AG04450 (cell line): ENCODE data around the gene PTPRG. TPM values are rescaled to one million over a fixed set of nuclear protein-coding genes. Genes with fewer than 3 reads are reported as not detected.

Source experiments
- CTCF ChIA-PET: fragments of 300-600, 350-600 bp; formaldehyde crosslinking; extraction: SDS; loops from one replicate; lab custom pipeline; 2022; ENCODE audit warnings: antibody characterized with exemption, inconsistent platforms; lab: Charles Lee
- POLR2A ChIA-PET: fragments of 350-600 bp; formaldehyde crosslinking; extraction: SDS; loops from one replicate; lab custom pipeline; 2021; ENCODE audit warnings: antibody characterized with exemption, inconsistent platforms; lab: Yijun Ruan, JAX
- DNase-seq: peaks from one replicate; pipeline ENCODE4 v3.0.0-alpha.2; 2011; ENCODE audit warnings: low read depth, low spot score
- H3K27ac ChIP-seq: one replicate; pipeline ENCODE4 v1.5.1; 2012; ENCODE audit warnings: low read depth, low read length, control low read depth
- H3K27me3 ChIP-seq: one replicate; pipeline ENCODE4 v1.6.0; 2012; ENCODE audit warnings: low read length; ENCODE audit not compliant: control insufficient read depth, insufficient read depth
- H3K4me3 ChIP-seq: 2 replicates; pipeline ENCODE4 v1.5.1; 2011; ENCODE audit warnings: mild to moderate bottlenecking, low read depth, low read length, control low read depth
- H3K9me3 ChIP-seq: 2 replicates; pipeline ENCODE4 v1.5.1; 2012; ENCODE audit warnings: low read length; ENCODE audit not compliant: control insufficient read depth, insufficient read depth
- polyA plus RNA-seq: library from polyadenylated mRNA; depleted of rRNA; stranded (reverse); fragments of >200 nt; gene quantifications from 2 replicates; pipeline ENCODE4 v1.2.3, GENCODE V29; 2011
- TF ChIP-seq, protein P1 (sequence below): IDR thresholded peaks from 2 replicates; pipeline ENCODE4 v1.5.1; 2011; ENCODE audit warnings: low read depth, low read length, control low read depth, inconsistent platforms

The PTPRG gene
- polyA plus RNA-seq, 1 experiment = 26.5 TPM

- Histone ChIP-seq H3K4me3 (no peak overlapping the region), H3K27ac (no peak overlapping the region), H3K27me3 (no peaks in the 10 kb centered on the region), H3K9me3 (peaks cover 5% of the 10 kb centered on the region; the same call in 1 of the 2 replicates)
- ChIA-PET POLR2A (interaction anchor here (0.7 kb wide), 2 partner anchors 82 to 419 kb away, joined by 3 to 7 read pairs; no protein-coding TSS in a partner anchor), CTCF (no interaction called here)
- DNase-seq = no peak
- TF ChIP-seq, protein P1, sequence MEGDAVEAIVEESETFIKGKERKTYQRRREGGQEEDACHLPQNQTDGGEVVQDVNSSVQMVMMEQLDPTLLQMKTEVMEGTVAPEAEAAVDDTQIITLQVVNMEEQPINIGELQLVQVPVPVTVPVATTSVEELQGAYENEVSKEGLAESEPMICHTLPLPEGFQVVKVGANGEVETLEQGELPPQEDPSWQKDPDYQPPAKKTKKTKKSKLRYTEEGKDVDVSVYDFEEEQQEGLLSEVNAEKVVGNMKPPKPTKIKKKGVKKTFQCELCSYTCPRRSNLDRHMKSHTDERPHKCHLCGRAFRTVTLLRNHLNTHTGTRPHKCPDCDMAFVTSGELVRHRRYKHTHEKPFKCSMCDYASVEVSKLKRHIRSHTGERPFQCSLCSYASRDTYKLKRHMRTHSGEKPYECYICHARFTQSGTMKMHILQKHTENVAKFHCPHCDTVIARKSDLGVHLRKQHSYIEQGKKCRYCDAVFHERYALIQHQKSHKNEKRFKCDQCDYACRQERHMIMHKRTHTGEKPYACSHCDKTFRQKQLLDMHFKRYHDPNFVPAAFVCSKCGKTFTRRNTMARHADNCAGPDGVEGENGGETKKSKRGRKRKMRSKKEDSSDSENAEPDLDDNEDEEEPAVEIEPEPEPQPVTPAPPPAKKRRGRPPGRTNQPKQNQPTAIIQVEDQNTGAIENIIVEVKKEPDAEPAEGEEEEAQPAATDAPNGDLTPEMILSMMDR = no peak
Measured at GRCh38 chr3:61938878-61939549, 377.6 kb downstream of the PTPRG start.

DNA sequence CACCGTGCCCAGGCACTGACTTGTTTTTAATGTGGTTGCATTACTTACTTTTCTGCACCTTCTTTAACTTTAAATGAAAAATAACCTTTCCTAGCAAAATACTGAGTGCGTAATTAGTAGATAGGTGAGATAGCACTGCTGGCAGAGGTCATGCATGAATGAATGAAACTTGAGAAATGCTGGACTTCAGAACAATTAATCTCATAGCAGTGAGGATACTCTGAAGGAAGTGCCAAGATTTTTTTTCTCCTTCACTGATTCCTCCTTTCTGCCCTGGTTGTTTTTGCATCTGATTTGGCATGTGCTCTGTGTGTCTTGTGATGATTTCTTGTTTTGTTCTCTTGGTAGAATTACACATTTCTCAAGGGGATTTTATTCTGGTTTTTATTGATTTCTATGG is 378.9 kb downstream of the PTPRG start:
- ChIA-PET POLR2A (no interaction called here), CTCF (no interaction called here)
- Histone ChIP-seq H3K27ac (no peak overlapping the region), H3K4me3 (no peak overlapping the region), H3K9me3 (no peaks in the 10 kb centered on the region), H3K27me3 (no peaks in the 10 kb centered on the region)
- no peak for DNase-seq
- TF ChIP-seq, protein P1 = no peak

- no peak overlapping the region for H3K4me3 ChIP-seq
- H3K9me3 ChIP-seq = no peaks in the 10 kb centered on the region
- ChIA-PET POLR2A (no interaction called here), CTCF (no interaction called here)
- TF ChIP-seq, protein P1 = no peak
- DNase-seq = no peak
- no peak overlapping the region for H3K27ac ChIP-seq
- H3K27me3 ChIP-seq = no peaks in the 10 kb centered on the region
Measured at GRCh38 chr3:61943975-61944374, 382.6 kb downstream of the PTPRG start.

GRCh38 chr3:61944726-61945125 is 383.4 kb downstream of the PTPRG start:
- no peak for DNase-seq
- H3K4me3 ChIP-seq = no peak overlapping the region
- ChIA-PET POLR2A (no interaction called here), CTCF (no interaction called here)
- TF ChIP-seq, protein P1 = no peak
- H3K9me3 ChIP-seq = no peaks in the 10 kb centered on the region
- no peak overlapping the region for H3K27ac ChIP-seq
- H3K27me3 ChIP-seq = no peaks in the 10 kb centered on the region

DNA sequence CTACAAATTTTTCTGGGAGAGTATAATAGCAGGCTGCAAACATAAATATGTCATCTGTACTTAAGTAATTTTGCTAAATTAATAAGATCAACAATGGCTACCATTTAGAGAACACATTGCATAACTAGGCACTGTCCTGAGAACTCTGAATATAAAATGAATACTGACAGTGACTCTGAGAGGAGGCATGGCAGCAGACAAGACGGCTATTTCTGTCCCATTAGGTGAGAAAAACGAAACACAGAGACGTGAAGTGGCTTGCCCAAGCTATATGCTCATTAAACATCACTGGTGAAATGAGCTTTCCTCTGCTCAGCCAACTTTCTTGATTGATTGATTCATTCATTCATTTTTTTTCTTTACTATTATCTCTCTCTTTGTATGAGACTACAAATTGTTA is 384.3 kb downstream of the PTPRG start:
- POLR2A ChIA-PET = no interaction called here
- Histone ChIP-seq H3K9me3 (no peaks in the 10 kb centered on the region), H3K4me3 (no peak overlapping the region), H3K27ac (no peak overlapping the region), H3K27me3 (no peaks in the 10 kb centered on the region)
- TF ChIP-seq, protein P1 = no peak
- DNase-seq = no peak
- CTCF ChIA-PET = interaction anchor here (0.6 to 1.7 kb wide), 4 partner anchors 8 to 26 kb away, joined by 3 to 13 read pairs (median 4); no protein-coding TSS in a partner anchor
